Superior temporal gyrus (tissue), 1 donor: Measurements from ENCODE around the gene CIZ1.

Experiments used
- DNase-seq: peaks from one replicate; pipeline ENCODE4 v3.0.0-alpha.2; 2016; ENCODE audit errors: extremely low spot score

The CIZ1 gene

DNA sequence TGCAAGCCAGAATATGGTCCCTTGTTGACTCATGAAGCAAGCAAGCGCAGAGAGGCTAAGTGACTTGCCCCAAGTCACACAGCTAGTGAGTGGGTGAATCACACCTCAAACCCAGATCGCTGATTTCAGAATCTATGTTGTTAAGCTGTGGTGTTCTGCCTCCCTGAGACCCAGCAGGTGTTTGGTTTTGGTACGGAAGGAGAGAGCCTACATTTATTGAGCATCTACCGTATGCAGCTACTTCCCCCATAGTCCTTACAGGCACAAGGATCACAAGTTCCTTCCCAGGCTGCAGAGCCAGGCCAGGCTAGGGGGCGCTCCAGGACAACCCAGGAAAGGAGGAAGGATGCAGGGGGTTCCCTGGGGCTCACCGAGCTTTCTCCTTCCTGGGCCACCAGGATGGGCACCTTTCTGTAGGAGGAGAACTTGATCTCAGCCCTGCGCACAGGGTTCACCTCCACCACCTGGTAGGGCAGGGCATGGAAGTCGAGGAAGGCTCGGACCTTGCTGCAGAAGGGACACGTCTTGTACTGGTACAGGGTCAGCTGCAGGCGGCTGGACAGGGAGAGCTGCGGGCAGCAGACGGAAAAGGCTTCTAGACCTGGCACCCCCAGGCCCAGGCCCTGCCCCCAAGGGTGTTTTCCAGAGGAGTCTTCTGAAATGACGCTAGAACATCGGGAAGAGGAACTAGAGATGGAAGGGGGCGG, 66.3 kb downstream of the CIZ1 start:
- DNase-seq, result peak; percentile 64

- no peak for DNase-seq
These were observed 66.9 kb downstream of the CIZ1 start for GRCh38 chr9:128124451-128124850.

- no peak for DNase-seq
These were observed 67.8 kb downstream of the CIZ1 start for GRCh38 chr9:128123451-128124080.

- no peak for DNase-seq
These were observed 68.6 kb downstream of the CIZ1 start for GRCh38 chr9:128122809-128123175.

GRCh38 chr9:128121924-128122808, 69.2 kb downstream of the CIZ1 start:
- no peak for DNase-seq

DNA sequence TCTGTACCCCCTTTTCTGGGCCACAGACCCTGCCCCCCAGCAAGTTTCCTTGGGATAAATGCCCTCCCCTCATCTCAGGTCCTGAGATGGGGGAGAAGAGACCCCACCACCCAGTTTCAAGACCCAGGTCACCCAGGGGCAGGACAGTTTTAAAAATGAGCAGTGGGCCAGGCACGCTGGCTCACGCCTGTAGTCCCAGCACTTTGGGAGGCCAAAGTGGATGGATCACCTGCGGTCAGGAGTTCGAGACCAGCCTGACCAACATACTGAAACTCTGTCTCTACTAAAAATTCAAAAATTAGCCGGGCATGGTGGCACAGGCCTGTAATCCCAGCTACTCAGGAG, 69.9 kb downstream of the CIZ1 start:
- DNase-seq, result no peak

- no peak for DNase-seq
These were observed 70.5 kb downstream of the CIZ1 start for GRCh38 chr9:128120741-128121465.

DNA sequence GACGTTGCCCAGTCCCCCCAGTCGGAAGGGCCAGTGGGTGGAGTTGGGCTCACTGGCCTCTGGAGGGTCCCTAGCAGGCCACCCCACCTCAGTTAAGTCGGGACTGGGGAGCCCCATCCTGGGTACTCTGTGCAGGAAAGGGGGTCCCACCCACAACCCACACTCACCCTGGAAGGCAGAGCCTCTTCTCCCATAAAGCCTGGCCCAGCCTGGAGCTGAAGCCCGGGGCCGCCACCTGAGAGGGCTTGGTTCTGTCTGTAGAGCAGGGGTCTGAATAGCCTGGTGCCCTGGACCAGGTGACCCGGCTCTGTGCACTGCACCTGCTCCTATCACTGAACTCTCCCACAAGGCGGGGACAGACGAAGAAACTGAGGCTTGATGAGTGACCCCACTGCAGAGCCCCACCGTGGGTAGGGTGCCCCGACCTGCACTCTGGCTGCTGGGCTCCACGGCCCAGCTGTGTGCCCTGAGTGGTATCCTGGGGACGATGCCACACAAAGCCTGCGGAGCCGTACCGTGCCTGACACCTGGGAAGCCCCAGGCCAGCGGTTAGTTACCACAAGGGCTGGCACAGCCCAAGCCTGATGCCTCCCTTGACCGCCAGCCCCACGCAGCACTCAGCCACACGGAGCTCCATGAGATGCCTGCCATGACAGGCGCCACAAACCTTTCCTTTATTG, 71.2 kb downstream of the CIZ1 start:
- DNase-seq, result no peak

DNA sequence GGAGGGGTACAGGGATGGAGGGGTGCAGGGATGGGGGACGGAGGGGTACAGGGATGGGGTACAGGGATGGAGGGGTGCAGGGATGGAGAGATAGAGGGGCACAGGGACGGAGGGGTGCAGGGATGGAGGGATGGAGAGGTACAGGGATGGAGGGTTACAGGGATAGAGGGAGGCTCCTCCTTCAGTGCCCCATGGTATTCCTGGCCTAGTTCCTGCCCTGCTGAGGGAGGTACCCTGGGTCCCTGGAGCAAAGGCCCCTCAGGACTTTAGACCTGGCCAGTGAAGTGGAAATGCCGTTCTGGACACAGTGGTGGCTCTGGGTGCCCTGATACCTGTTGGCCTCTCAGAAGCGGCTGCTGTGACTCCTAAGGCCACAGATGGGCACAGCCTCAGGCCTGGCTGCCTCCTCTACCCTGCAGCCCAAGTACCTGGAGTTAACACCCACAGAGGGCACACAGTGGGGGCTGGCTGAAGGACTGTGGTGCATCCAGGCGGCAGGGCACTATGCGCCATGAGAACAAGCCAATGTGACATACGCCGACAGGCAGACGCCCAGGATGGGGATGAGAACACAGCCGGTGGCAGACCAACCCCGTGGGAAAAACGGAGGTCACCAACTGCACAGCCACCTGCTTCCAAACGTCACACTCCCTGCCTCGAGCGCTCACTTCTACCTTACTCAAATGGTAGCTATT, 72.3 kb downstream of the CIZ1 start:
- DNase-seq, result no peak

DNA sequence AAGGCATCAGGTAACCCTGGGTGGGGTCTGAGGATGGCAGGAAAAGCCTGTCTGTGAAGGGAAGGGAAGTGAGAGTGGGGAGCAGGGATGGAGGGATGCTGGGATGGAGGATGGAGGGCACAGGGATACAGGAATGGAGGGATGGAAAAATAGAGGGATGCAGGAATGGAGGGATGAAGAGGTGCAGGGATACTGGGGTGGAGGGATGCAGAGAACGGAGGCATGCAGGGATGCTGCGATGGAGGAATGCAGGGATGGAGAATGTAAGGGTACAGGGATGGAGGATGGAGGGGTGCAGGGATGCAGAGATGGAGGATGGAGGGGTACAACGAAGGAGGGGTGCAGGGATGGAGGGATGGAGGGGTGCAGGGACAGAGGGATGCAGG, 72.9 kb downstream of the CIZ1 start:
- DNase-seq, result no peak

GRCh38 chr9:128117613-128118471, 73.5 kb downstream of the CIZ1 start:
- peak; percentile 96 for DNase-seq

DNA sequence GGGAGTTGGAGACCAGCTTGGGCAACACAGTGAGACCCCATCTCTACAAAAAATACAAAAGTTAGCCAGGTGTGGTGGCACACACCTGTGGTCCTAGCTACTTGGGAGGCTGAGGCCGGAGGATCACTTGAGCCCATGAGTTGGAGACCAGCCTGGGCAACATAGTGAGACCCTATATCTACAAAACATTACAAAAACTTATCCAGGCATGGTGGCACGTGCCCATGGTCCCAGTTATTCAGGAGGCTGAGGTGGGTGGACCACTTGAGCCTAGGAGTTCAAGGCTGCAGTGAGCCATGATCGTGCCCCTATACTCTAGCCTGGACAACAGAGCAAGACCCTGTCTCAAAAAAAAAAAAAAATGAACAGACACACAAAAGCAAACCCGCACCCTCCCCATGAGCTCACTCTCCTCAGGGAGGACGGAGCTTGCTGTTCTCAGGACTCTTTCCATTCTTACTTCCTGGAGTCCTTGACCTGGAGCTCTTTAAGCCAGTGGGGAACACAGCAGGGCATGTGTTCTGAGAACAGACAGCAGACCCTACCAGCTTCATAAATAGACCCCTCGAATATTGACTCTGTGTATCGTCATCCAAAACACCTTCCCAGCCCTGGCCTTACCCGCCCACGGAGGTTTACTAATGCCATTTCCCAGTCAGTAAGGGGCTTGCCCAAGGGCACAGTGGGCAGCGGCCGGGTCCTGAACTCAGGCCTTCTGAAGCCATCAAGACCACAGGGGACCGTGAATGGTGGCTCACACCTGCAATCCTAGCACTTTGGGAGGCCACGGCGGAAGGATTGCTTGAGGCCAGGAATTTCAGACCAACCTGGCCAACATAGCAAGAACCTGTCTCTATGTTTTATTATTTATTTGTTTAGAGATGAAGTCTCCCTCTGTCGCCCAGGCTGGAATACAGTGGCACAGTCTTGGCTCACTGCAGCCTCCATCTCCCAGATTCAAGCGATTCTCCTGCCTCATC, 75.0 kb downstream of the CIZ1 start:
- no peak for DNase-seq
